GM19238 (cell line): ENCODE data around the gene MCM3AP.

Experiments used
- DNase-seq: peaks from one replicate; pipeline ENCODE4 v3.0.0; 2011; ENCODE audit warnings: low spot score; ENCODE audit not compliant: insufficient read length

Gene MCM3AP

GRCh38 chr21:46218906-46219590, 66.4 kb downstream of the MCM3AP start:
- DNase-seq = no peak

GRCh38 chr21:46217511-46218196, 67.8 kb downstream of the MCM3AP start:
- DNase-seq = no peak

GRCh38 chr21:46216132-46216747, 69.2 kb downstream of the MCM3AP start:
- no peak for DNase-seq

GRCh38 chr21:46215436-46216131, 69.8 kb downstream of the MCM3AP start:
- DNase-seq = no peak

- no peak for DNase-seq
Observed at GRCh38 chr21:46214478-46215340, 70.7 kb downstream of the MCM3AP start.

GRCh38 chr21:46213620-46214286, 71.7 kb downstream of the MCM3AP start:
- DNase-seq = no peak

- no peak for DNase-seq
Observed at GRCh38 chr21:46212721-46213484, 72.5 kb downstream of the MCM3AP start.

GRCh38 chr21:46211786-46212720, 73.4 kb downstream of the MCM3AP start:
- DNase-seq = no peak

- DNase-seq = no peak
Observed at GRCh38 chr21:46211376-46211775, 74.0 kb downstream of the MCM3AP start.

GRCh38 chr21:46210378-46211136, 74.9 kb downstream of the MCM3AP start:
- no peak for DNase-seq

GRCh38 chr21:46208761-46209721, 76.4 kb downstream of the MCM3AP start:
- no peak for DNase-seq

- no peak for DNase-seq
Observed at GRCh38 chr21:46207920-46208591, 77.4 kb downstream of the MCM3AP start.

GRCh38 chr21:46207006-46207919, 78.1 kb downstream of the MCM3AP start:
- DNase-seq = no peak

- DNase-seq = no peak
Observed at GRCh38 chr21:46206163-46207005, 79.0 kb downstream of the MCM3AP start.
